Astrocyte (in vitro differentiated cells and primary cell): ENCODE measurements around the gene MPC1L. TPM values are rescaled to one million over a fixed set of nuclear protein-coding genes. Genes with fewer than 3 reads are reported as not detected.

Experiments
- DNase-seq: peaks from one replicate; pipeline ENCODE4 v3.0.0-alpha.2; 2010; ENCODE audit warnings: low read depth
- FAIRE-seq: peaks from 2 replicates; lab custom pipeline; 2011; peaks lifted over from hg19 to GRCh38; lab: Jason Lieb, UNC
- H2AFZ ChIP-seq: 2 replicates; pipeline ENCODE4 v1.6.0; 2012; ENCODE audit warnings: low read depth, low read length, inconsistent platforms
- H3K27ac ChIP-seq: 2 replicates; pipeline ENCODE4 v1.5.1; 2011; ENCODE audit warnings: low read depth, low read length, inconsistent platforms
- H3K27me3 ChIP-seq: 2 replicates; pipeline ENCODE4 v1.6.0; 2011; ENCODE audit warnings: low read length, inconsistent platforms; ENCODE audit not compliant: insufficient read depth
- H3K36me3 ChIP-seq: 2 replicates; pipeline ENCODE4 v1.5.1; 2011; ENCODE audit warnings: low read length, inconsistent platforms; ENCODE audit not compliant: insufficient read depth
- H3K4me1 ChIP-seq: 2 replicates; pipeline ENCODE4 v1.5.1; 2011; ENCODE audit warnings: low read length, inconsistent platforms; ENCODE audit not compliant: insufficient read depth
- H3K4me2 ChIP-seq: 2 replicates; pipeline ENCODE4 v1.6.0; 2012; ENCODE audit warnings: low read length, inconsistent platforms
- H3K4me3 ChIP-seq: 2 replicates; pipeline ENCODE4 v1.5.1; 2011; ENCODE audit warnings: low read depth, mild to moderate bottlenecking, low read length, inconsistent platforms; ENCODE audit not compliant: insufficient read depth
- H3K79me2 ChIP-seq: 2 replicates; pipeline ENCODE4 v1.6.0; 2012; ENCODE audit warnings: mild to moderate bottlenecking, low read length, inconsistent platforms; ENCODE audit not compliant: insufficient read depth
- H3K9ac ChIP-seq: 2 replicates; pipeline ENCODE4 v1.6.0; 2012; ENCODE audit warnings: mild to moderate bottlenecking, low read length, inconsistent platforms
- H3K9me3 ChIP-seq: 2 replicates; pipeline ENCODE4 v1.5.1; 2012; ENCODE audit warnings: low read depth, mild to moderate bottlenecking, low read length, inconsistent platforms; ENCODE audit not compliant: insufficient read depth
- H4K20me1 ChIP-seq: 2 replicates; pipeline ENCODE4 v1.6.0; 2012; ENCODE audit warnings: low read length, inconsistent platforms; ENCODE audit not compliant: insufficient read depth
- H3K27ac Mint-ChIP-seq: one replicate; pipeline ENCODE4 v1.8.0; 2021; ENCODE audit warnings: mild to moderate bottlenecking, mixed read lengths; ENCODE audit not compliant: unreplicated experiment
- H3K27me3 Mint-ChIP-seq: one replicate; pipeline ENCODE4 v1.8.0; 2021; ENCODE audit warnings: low read depth, mixed read lengths; ENCODE audit not compliant: unreplicated experiment
- H3K36me3 Mint-ChIP-seq: one replicate; pipeline ENCODE4 v1.8.0; 2021; ENCODE audit warnings: low read depth, mixed read lengths; ENCODE audit not compliant: unreplicated experiment
- H3K4me1 Mint-ChIP-seq: one replicate; pipeline ENCODE4 v1.8.0; 2021; ENCODE audit warnings: low read depth, mixed read lengths; ENCODE audit not compliant: unreplicated experiment
- H3K4me3 Mint-ChIP-seq: one replicate; pipeline ENCODE4 v1.8.0; 2021; ENCODE audit warnings: mild to moderate bottlenecking, moderate library complexity, mixed read lengths; ENCODE audit not compliant: unreplicated experiment
- H3K9me3 Mint-ChIP-seq: one replicate; pipeline ENCODE4 v1.8.0; 2021; ENCODE audit warnings: mild to moderate bottlenecking, mixed read lengths; ENCODE audit not compliant: unreplicated experiment
- CTCF ChIP-seq: IDR thresholded peaks from 2 replicates; pipeline ENCODE4 v1.5.1; 2011; ENCODE audit warnings: low read depth, mild to moderate bottlenecking, inconsistent platforms, low read length, moderate library complexity; ENCODE audit not compliant: insufficient read depth
- EZH2 ChIP-seq: IDR thresholded peaks from 2 replicates; pipeline ENCODE4 v1.6.1; 2012; ENCODE audit warnings: mild to moderate bottlenecking, low read length, inconsistent platforms; ENCODE audit not compliant: insufficient read depth
- total RNA-seq: library from RNA; stranded (reverse); gene quantifications from 2 replicates; pipeline ENCODE4 v1.2.1, GENCODE V29; 2021

The MPC1L gene
- total RNA-seq, 1 donor from 2014 or later: not detected

- Mint-ChIP-seq H3K36me3 (no peaks in the 10 kb centered on the region), H3K27ac (no peak overlapping the region), H3K4me1 (no peaks in the 10 kb centered on the region), H3K9me3 (no peaks in the 10 kb centered on the region), H3K4me3 (no peak overlapping the region), H3K27me3 (no peaks in the 10 kb centered on the region)
- no peaks in the 10 kb centered on the region for H3K9me3 ChIP-seq
- DNase-seq (no peak), FAIRE-seq (no peak)
- no peak overlapping the region for H3K27ac ChIP-seq
- no peaks in the 10 kb centered on the region for H3K27me3 ChIP-seq
- no peak overlapping the region for H2AFZ ChIP-seq
- H3K36me3 ChIP-seq: no peaks in the 10 kb centered on the region
- no peak overlapping the region for H3K4me3 ChIP-seq
- H4K20me1 ChIP-seq: no peaks in the 10 kb centered on the region
- H3K4me2 ChIP-seq: no peak overlapping the region
- peaks cover 1% of the 10 kb centered on the region for H3K79me2 ChIP-seq
- H3K4me1 ChIP-seq: no peaks in the 10 kb centered on the region
- no peak for TF ChIP-seq EZH2
- no peak for TF ChIP-seq CTCF
- H3K9ac ChIP-seq: no peak overlapping the region
These were observed 46.9 kb upstream of the MPC1L start for GRCh38 chrX:40576291-40576690.

GRCh38 chrX:40578039-40578695 is 45.1 kb upstream of the MPC1L start:
- peaks cover 7% of the 10 kb centered on the region for H3K4me1 Mint-ChIP-seq
- no peaks in the 10 kb centered on the region for H3K36me3 Mint-ChIP-seq
- H3K4me3 Mint-ChIP-seq: no peak overlapping the region
- Histone ChIP-seq H3K4me2 (no peak overlapping the region), H3K4me3 (no peak overlapping the region), H4K20me1 (peaks cover 15% of the 10 kb centered on the region), H2AFZ (no peak overlapping the region), H3K79me2 (peaks cover 20% of the 10 kb centered on the region), H3K4me1 (peaks cover 4% of the 10 kb centered on the region), H3K9me3 (no peaks in the 10 kb centered on the region), H3K36me3 (no peaks in the 10 kb centered on the region), H3K27me3 (no peaks in the 10 kb centered on the region), H3K27ac (no peak overlapping the region), H3K9ac (no peak overlapping the region)
- no peaks in the 10 kb centered on the region for H3K9me3 Mint-ChIP-seq
- H3K27me3 Mint-ChIP-seq: no peaks in the 10 kb centered on the region
- H3K27ac Mint-ChIP-seq: no peak overlapping the region
- DNase-seq: no peak
- TF ChIP-seq CTCF (no peak), EZH2 (no peak)
- FAIRE-seq: no peak

GRCh38 chrX:40579141-40579540 is 44.1 kb upstream of the MPC1L start:
- no peak overlapping the region for H3K27ac Mint-ChIP-seq
- H3K27me3 Mint-ChIP-seq: no peaks in the 10 kb centered on the region
- DNase-seq: no peak
- Histone ChIP-seq H3K9me3 (no peaks in the 10 kb centered on the region), H4K20me1 (peaks cover 22% of the 10 kb centered on the region), H3K27ac (no peak overlapping the region), H3K36me3 (no peaks in the 10 kb centered on the region), H3K9ac (no peak overlapping the region), H3K4me2 (no peak overlapping the region), H3K27me3 (no peaks in the 10 kb centered on the region), H3K79me2 (peaks cover 30% of the 10 kb centered on the region), H3K4me3 (no peak overlapping the region), H3K4me1 (peaks cover 4% of the 10 kb centered on the region), H2AFZ (no peak overlapping the region)
- H3K4me1 Mint-ChIP-seq: peaks cover 7% of the 10 kb centered on the region
- H3K36me3 Mint-ChIP-seq: no peaks in the 10 kb centered on the region
- FAIRE-seq: no peak
- no peak overlapping the region for H3K4me3 Mint-ChIP-seq
- H3K9me3 Mint-ChIP-seq: no peaks in the 10 kb centered on the region
- no peak for TF ChIP-seq CTCF
- TF ChIP-seq EZH2: no peak
